Kidney (tissue), 14 donors: ENCODE results near the gene ATP23. TPM values are rescaled to one million over a fixed set of nuclear protein-coding genes. Genes with fewer than 3 reads are reported as not detected.
A peak's percentile ranks its signal among the peaks of the same experiment; 100 is the strongest.

Experiments used
- DNase-seq, 5 donors: peaks; one replicate each; pipeline ENCODE4 v3.0.0-alpha.2; 2013 to 2020
- FAIRE-seq: peaks from 2 replicates; lab custom pipeline; 2012; peaks lifted over from hg19 to GRCh38; lab: Jason Lieb, UNC
- H3K27ac ChIP-seq, 2 donors: one replicate each; pipeline ENCODE4 v1.7.0; 2013; ENCODE audit warnings: low read depth in 2 of 2, low read length in 2 of 2, inconsistent platforms in 1 of 2
- H3K27me3 ChIP-seq: one replicate; pipeline ENCODE4 v1.7.1; 2013; ENCODE audit warnings: low read length, inconsistent platforms; ENCODE audit not compliant: control insufficient read depth, insufficient read depth
- H3K36me3 ChIP-seq, 3 donors: one replicate each; pipeline versions ENCODE4 v1.7.0 to v1.7.1; 2013; ENCODE audit warnings: low read length in 3 of 3, control low read depth in 1 of 3, inconsistent platforms in 1 of 3; ENCODE audit not compliant: insufficient read depth in 3 of 3, control insufficient read depth in 2 of 3
- H3K4me1 ChIP-seq, 3 donors: one replicate each; pipeline versions ENCODE4 v1.7.0 to v1.7.1; 2013; ENCODE audit warnings: low read length in 3 of 3, inconsistent platforms in 1 of 3, low read depth in 1 of 3; ENCODE audit not compliant: control insufficient read depth in 2 of 3, insufficient read depth in 2 of 3
- H3K4me3 ChIP-seq, 3 donors: one replicate each; pipeline versions ENCODE4 v1.7.0 to v1.8.1; 2013; ENCODE audit warnings: low read length in 3 of 3, control low read depth in 1 of 3, inconsistent platforms in 1 of 3
- H3K9ac ChIP-seq, 3 donors: one replicate each; pipeline versions ENCODE4 v1.7.0 to v1.7.1; 2013; ENCODE audit warnings: low read length in 3 of 3, control low read depth in 1 of 3, inconsistent platforms in 1 of 3
- H3K9me3 ChIP-seq, 3 donors: one replicate each; pipeline versions ENCODE4 v1.7.0 to v1.7.1; 2013; ENCODE audit warnings: low read length in 3 of 3, control low read depth in 1 of 3, inconsistent platforms in 1 of 3; ENCODE audit not compliant: control insufficient read depth in 2 of 3, insufficient read depth in 1 of 3
- CTCF ChIP-seq: IDR thresholded peaks from 3 replicates; pipeline ENCODE4 v1.5.1; 2012; ENCODE audit warnings: mild to moderate bottlenecking, moderate library complexity, borderline replicate concordance; ENCODE audit not compliant: insufficient read depth; ENCODE audit errors: extremely low read depth
- intact Hi-C: fragments of 100-400 bp; cut with DNase I; formaldehyde crosslinking; loops from one replicate; pipeline ENCODE4 v1.11.1; 2022
- polyA plus RNA-seq: library from polyadenylated mRNA; stranded (reverse); fragments of 350-450 nt; fragmentation: Illumina TruSeq; extraction: RNeasy Lipid Tissue Mini Kit (QIAGEN cat#74804); gene quantifications from one replicate; pipeline ENCODE4 v1.2.3, GENCODE V29; 2014; ENCODE audit warnings: low read depth, low replicate concordance; ENCODE audit not compliant: insufficient read depth
- total RNA-seq: library from RNA; stranded (reverse); fragmentation: NEBNext Ultra II Directional; extraction: Animal tissue kit (Norgen Biotek cat#: 25700); gene quantifications from one replicate; pipeline ENCODE4 v1.2.1, GENCODE V29; 2021
- donor health status: control.
- donor health status: control.
- donor health status: control.
- donor health status: control.
- donor health status: control.
- donor health status: DM: yes; HTN: yes; CAD: no.
- donor health status: Normal renal cell carcinoma (clear cell type).

The ATP23 gene
- total and polyA plus RNA-seq, 2 donors from 2014 or later: 3.7 to 13.1 TPM

GRCh38 chr12:57893431-57894353 is 47.7 kb upstream of the ATP23 start:
- no peaks in the 10 kb centered on the region for H3K9me3 ChIP-seq
- no peak for TF ChIP-seq CTCF
- FAIRE-seq: no peak
- H3K36me3 ChIP-seq: no peaks in the 10 kb centered on the region
- H3K9ac ChIP-seq: peak overlapping the region; percentile 17 to 72 (median 55)
- intact Hi-C loops: no loop called here
- peak; percentile 93 to 98 (median 95) for DNase-seq
- peak overlapping the region in 2 of 3 donors; percentile 2 to 40 for H3K4me3 ChIP-seq
- H3K4me1 ChIP-seq: peaks cover 8 to 55% (median 43%) of the 10 kb centered on the region in 3 donors
- peak overlapping the region; percentile 95 to 98 for H3K27ac ChIP-seq
- H3K27me3 ChIP-seq: no peaks in the 10 kb centered on the region

GRCh38 chr12:57894399-57895292 is 46.7 kb upstream of the ATP23 start:
- Histone ChIP-seq H3K27me3 (no peaks in the 10 kb centered on the region), H3K9me3 (no peaks in the 10 kb centered on the region), H3K4me1 (peaks cover 8 to 58% (median 38%) of the 10 kb centered on the region in 3 donors), H3K4me3 (peak overlapping the region in 2 of 3 donors; percentile 15 to 40), H3K9ac (peak overlapping the region in 2 of 3 donors; percentile 17 to 72), H3K36me3 (no peaks in the 10 kb centered on the region), H3K27ac (peak overlapping the region; percentile 95 to 98)
- TF ChIP-seq CTCF: no peak
- intact Hi-C loops: loop anchor here (5.0 kb wide), 1 partner anchor 62 kb away; no protein-coding TSS in a partner anchor
- DNase-seq (no peak), FAIRE-seq (no peak)

GRCh38 chr12:57895389-57896114 is 45.8 kb upstream of the ATP23 start:
- H3K36me3 ChIP-seq: no peaks in the 10 kb centered on the region
- peak overlapping the region in 2 of 3 donors; percentile 19 to 65 for H3K4me3 ChIP-seq
- intact Hi-C loops: loop anchor here (5.0 kb wide), 1 partner anchor 63 kb away; no protein-coding TSS in a partner anchor
- peak overlapping the region; percentile 95 to 98 for H3K27ac ChIP-seq
- peak overlapping the region in 2 of 3 donors; percentile 70 to 89 for H3K9ac ChIP-seq
- peaks cover 8 to 58% (median 38%) of the 10 kb centered on the region in 3 donors for H3K4me1 ChIP-seq
- FAIRE-seq (no peak), DNase-seq (no peak)
- no peaks in the 10 kb centered on the region for H3K9me3 ChIP-seq
- no peak for TF ChIP-seq CTCF
- no peaks in the 10 kb centered on the region for H3K27me3 ChIP-seq
